GM10248 (cell line): ENCODE measurements around the gene CPXM2.

ENCODE experiments used
- CTCF ChIA-PET: fragments of 300-600 bp; sonication (Branson Sonifier 250); formaldehyde crosslinking; extraction: SDS; loops from one replicate; lab custom pipeline; 2021; ENCODE audit warnings: antibody characterized with exemption; lab: Yijun Ruan, JAX
- POLR2A ChIA-PET: fragments of 350-650 bp; sonication (Branson Sonifier 250); formaldehyde crosslinking; extraction: SDS; loops from one replicate; lab custom pipeline; 2020; ENCODE audit warnings: antibody characterized with exemption; lab: Yijun Ruan, JAX
- DNase-seq: peaks from one replicate; pipeline ENCODE4 v3.0.0; 2012; ENCODE audit errors: extremely low spot score
- TF ChIP-seq, protein P1 (sequence below): IDR thresholded peaks from 2 replicates; pipeline ENCODE4 v1.5.1; 2012; ENCODE audit warnings: mild to moderate bottlenecking, low read depth; ENCODE audit errors: extremely low read depth, missing control alignments, control extremely low read depth

CPXM2 gene

DNA sequence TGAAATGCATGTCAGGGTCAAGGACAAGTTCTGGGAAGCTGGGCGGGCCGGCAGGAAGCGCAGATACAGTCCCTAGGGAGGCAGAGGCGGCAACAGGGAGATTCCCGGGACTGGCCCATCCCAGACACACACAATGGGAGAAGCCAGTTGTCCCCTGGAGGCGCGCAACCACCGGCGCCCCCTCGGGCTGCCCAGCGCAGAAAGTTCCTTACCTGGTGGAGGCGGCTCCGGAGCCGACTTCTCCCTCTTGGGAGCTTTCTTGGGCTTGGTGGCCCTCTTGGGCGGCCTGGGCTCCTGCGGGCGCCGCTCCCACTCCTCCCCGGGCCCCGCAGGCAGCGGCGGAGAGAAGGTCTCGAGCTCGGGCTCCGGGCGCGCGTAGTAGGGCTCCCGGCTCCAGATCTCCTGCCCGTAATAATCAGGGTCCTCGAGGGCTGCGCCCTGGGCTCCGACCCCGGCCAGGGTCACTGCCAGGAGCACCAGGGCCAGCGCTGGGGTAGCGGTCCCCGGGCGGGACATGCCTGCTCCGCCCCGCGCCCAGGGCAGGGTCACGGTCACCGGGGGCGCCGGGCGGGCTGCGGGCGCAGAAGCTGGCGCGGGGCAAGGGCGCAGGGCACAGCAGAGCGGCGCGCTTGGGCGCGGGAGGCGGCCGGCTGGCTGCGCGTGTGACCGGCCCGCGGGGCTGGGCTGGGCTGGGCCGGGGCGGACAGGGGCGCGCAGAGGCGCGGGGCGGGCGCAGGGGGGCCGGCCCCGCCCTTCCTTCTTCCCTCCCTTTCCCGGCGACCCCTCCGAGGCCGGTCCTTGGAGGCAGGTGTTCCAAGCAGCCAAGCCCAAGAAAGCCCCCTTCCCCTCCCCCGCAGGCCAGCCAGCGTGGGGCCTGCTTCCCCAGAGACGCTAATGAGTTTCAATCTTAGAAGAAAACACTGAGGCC, at the start of gene CPXM2:
TSS of gene CPXM2 (minus strand) at position 664 of the 928 bp plus-strand sequence. CDS start at position 516, 148 bp downstream.
- TF ChIP-seq, protein P1, sequence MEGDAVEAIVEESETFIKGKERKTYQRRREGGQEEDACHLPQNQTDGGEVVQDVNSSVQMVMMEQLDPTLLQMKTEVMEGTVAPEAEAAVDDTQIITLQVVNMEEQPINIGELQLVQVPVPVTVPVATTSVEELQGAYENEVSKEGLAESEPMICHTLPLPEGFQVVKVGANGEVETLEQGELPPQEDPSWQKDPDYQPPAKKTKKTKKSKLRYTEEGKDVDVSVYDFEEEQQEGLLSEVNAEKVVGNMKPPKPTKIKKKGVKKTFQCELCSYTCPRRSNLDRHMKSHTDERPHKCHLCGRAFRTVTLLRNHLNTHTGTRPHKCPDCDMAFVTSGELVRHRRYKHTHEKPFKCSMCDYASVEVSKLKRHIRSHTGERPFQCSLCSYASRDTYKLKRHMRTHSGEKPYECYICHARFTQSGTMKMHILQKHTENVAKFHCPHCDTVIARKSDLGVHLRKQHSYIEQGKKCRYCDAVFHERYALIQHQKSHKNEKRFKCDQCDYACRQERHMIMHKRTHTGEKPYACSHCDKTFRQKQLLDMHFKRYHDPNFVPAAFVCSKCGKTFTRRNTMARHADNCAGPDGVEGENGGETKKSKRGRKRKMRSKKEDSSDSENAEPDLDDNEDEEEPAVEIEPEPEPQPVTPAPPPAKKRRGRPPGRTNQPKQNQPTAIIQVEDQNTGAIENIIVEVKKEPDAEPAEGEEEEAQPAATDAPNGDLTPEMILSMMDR, result no peak
- ChIA-PET POLR2A (no interaction called here), CTCF (interaction anchor here (1.3 kb wide), 1 partner anchor 10 kb away, joined by 3 read pairs; no protein-coding TSS in a partner anchor)
- DNase-seq, result no peak

DNA sequence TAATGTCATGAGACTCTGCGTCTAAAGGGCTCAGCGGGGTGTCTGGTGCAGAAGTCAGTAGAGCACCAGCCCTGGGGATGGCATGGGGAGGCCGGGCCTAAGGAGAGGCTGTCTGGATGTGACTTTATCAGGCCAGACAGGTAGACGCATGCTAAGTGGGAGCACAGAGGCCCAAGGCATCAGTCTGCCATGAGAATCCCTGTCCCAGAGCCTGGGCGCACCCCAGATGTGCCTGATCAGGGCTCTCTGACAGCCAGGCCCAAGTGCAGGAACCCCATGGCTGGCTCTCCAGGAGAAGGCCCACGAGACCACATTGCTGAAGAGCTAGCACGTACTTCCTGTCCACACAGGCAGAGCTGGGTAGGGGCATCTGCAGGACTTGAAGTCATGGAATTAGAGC, 48.0 kb upstream of the CPXM2 start:
- POLR2A ChIA-PET, result no interaction called here

DNA sequence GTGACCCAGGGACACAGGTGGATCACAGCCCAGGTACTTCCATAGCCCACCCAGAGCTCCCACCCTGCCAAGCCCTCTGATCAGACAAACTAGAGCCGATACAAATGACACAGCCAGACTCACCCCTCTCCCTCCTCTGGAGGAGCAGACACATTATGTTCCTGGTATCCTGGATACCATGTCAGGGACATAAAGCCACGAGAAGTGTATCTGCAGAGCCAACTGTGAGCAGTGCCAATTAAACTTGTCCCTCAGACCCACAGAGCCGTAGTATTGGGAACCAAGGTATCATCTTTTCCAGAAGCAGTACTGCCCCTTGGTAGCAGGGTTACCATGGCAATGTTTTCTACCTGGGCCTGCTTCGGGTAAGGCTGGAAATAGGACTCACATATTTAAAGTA, 47.3 kb upstream of the CPXM2 start:
- no peak for DNase-seq
- ChIA-PET POLR2A (no interaction called here), CTCF (interaction anchor here (1.6 kb wide), 1 partner anchor 23 kb away, joined by 3 read pairs; no protein-coding TSS in a partner anchor)
- TF ChIP-seq, protein P1, result no peak

More for the DNA sequence above, 48.0 kb upstream of the CPXM2 start:
- CTCF ChIA-PET, result no interaction called here
- TF ChIP-seq, protein P1, result no peak
- no peak for DNase-seq

DNA sequence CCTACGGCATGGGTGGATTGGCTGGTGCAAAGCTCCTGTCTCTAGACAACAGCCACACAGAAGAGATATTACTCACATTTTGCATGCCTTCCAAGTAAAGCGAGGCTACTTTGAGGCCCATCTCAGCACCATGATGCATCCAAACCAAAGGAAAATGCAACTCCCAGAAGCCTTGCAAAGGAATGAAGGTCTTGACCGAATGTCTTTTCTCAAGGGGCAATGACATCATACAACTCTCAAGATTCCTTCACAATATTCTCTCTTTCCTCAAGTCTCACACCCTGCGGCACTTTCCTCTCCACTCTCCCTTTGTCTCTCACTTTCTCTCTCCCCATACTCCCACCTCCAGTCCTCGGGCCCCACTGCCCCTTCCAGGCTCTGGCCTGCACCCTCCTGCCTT, 44.8 kb upstream of the CPXM2 start:
- DNase-seq, result no peak
- TF ChIP-seq, protein P1, result no peak
- ChIA-PET CTCF (no interaction called here), POLR2A (no interaction called here)

DNA sequence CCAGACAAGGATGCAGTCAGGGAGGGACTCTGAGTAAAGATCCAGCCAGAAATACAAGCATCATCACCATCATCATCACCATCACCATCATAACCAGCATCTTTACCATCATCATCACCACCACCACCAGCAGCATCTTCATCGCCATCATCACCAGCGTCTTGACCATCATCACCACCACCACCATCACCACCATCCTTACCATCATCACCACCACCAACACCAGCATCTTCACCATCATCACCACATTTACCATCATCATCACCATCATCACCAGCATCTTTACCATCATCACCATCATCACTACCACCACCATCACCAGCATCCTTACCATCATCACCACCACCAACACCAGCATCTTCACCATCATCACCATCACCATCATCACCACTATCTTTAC, 44.1 kb upstream of the CPXM2 start:
- TF ChIP-seq, protein P1, result no peak
- DNase-seq, result no peak
- CTCF ChIA-PET, result no interaction called here
- POLR2A ChIA-PET, result no interaction called here

DNA sequence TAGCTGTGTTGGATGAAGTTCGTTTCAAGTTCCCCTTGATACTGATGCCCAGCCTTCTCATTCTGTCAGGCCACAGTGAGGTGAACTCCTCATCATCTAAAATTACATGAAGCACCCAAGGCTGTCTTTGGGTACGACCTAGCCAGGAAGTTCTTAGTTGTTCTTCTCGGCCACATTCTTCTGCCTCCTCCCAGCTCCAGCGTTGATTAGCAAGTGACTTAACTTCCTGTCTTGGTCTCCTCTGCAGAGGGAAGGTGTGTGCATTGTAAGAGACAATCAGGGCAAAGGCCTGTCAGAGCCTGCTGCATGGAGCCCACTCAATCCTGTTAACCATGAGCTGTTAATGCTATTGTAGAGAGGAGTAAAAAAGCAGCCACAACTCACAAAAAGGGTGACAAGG, 43.2 kb upstream of the CPXM2 start:
- DNase-seq, result no peak
- POLR2A ChIA-PET, result no interaction called here
- TF ChIP-seq, protein P1, result no peak
- CTCF ChIA-PET, result interaction anchor here (1.0 kb wide), 1 partner anchor 19 kb away, joined by 3 read pairs; no protein-coding TSS in a partner anchor
